Endothelial cell of umbilical vein (primary cell): ENCODE data around the gene SNAPC2. TPM values are rescaled to one million over a fixed set of nuclear protein-coding genes. Genes with fewer than 3 reads are reported as not detected.

Source experiments
- BruUV-seq: library from RNA; stranded (reverse); fragments of 400-500 nt; replicated peaks from 2 replicates; lab custom pipeline; 2021; lab: Mats Ljungman, UMichigan
- CTCF ChIA-PET: fragments of 300-600, 350-600 bp; sonication (Branson Sonifier 250); formaldehyde crosslinking; loops from one replicate; lab custom pipeline; 2021; ENCODE audit warnings: antibody characterized with exemption, inconsistent platforms; lab: Charles Lee
- POLR2A ChIA-PET: fragments of 300-600, 350-600 bp; sonication (Branson Sonifier 250); formaldehyde crosslinking; loops from one replicate; lab custom pipeline; 2021; ENCODE audit warnings: antibody characterized with exemption, inconsistent platforms; lab: Charles Lee
- DNase-seq: peaks from one replicate; pipeline ENCODE4 v3.0.0-alpha.2; 2011; ENCODE audit warnings: low read depth, low spot score
- FAIRE-seq: peaks from 2 replicates; lab custom pipeline; 2011; peaks lifted over from hg19 to GRCh38; lab: Jason Lieb, UNC
- H2AFZ ChIP-seq: 2 replicates; pipeline ENCODE4 v1.6.0; 2012; ENCODE audit warnings: low read depth, low read length, control low read depth, inconsistent platforms
- H3K27ac ChIP-seq: 2 replicates; pipeline ENCODE4 v1.5.1; 2011; ENCODE audit warnings: low read depth, mild to moderate bottlenecking, control low read depth, low read length, moderate library complexity; ENCODE audit not compliant: insufficient read depth
- H3K27me3 ChIP-seq, 2 experiments: 2 replicates each; pipeline versions ENCODE4 v1.6.0 to v1.6.1; 2011; ENCODE audit warnings: low read length in 2 of 2, mixed read lengths in 1 of 2; ENCODE audit not compliant: control insufficient read depth in 2 of 2, insufficient read depth in 2 of 2
- H3K36me3 ChIP-seq, 2 experiments: 2 replicates in 1 of 2; 3 replicates in 1 of 2; pipeline ENCODE4 v1.5.1; 2011; ENCODE audit warnings: low read length in 2 of 2, mild to moderate bottlenecking in 1 of 2, moderate library complexity in 1 of 2; ENCODE audit not compliant: control insufficient read depth in 2 of 2, insufficient read depth in 2 of 2; ENCODE audit errors: extremely low read depth in 1 of 2
- H3K4me1 ChIP-seq: 3 replicates; pipeline ENCODE4 v1.5.1; 2011; ENCODE audit warnings: mild to moderate bottlenecking, low read length; ENCODE audit not compliant: control insufficient read depth, insufficient read depth; ENCODE audit errors: extremely low read depth
- H3K4me2 ChIP-seq: 2 replicates; pipeline ENCODE4 v1.6.1; 2011; ENCODE audit warnings: low read length, control low read depth, mixed read lengths; ENCODE audit not compliant: insufficient read depth
- H3K4me3 ChIP-seq, 3 experiments: fragments of 200-600 bp in 1 of 3; sonication (generic), shearing (Covaris generic) in 1 of 3; replicated peaks in 1 of 3; 2 replicates each; pipeline ENCODE4 v1.5.1; 2011 to 2016; ENCODE audit warnings: control low read depth in 3 of 3, low read length in 3 of 3, mild to moderate bottlenecking in 2 of 3, inconsistent platforms in 1 of 3, low read depth in 1 of 3, moderate library complexity in 1 of 3; ENCODE audit not compliant: insufficient read depth in 1 of 3
- H3K79me2 ChIP-seq: 2 replicates; pipeline ENCODE4 v1.6.0; 2012; ENCODE audit warnings: low read length, inconsistent platforms; ENCODE audit not compliant: control insufficient read depth, insufficient read depth
- H3K9ac ChIP-seq: replicated peaks from 2 replicates; pipeline ENCODE3; 2011; ENCODE audit warnings: low read length, control low read depth; ENCODE audit not compliant: insufficient read depth; ENCODE audit errors: extremely low read depth
- H3K9me1 ChIP-seq: replicated peaks from 3 replicates; pipeline ENCODE4 v1.6.0; 2011; ENCODE audit warnings: mild to moderate bottlenecking, low read length; ENCODE audit not compliant: control insufficient read depth, insufficient read depth; ENCODE audit errors: extremely low read depth
- H3K9me3 ChIP-seq: replicated peaks from 2 replicates; pipeline ENCODE4 v1.5.1; 2012; ENCODE audit warnings: low read length, inconsistent platforms; ENCODE audit not compliant: control insufficient read depth, insufficient read depth
- H4K20me1 ChIP-seq: replicated peaks from 2 replicates; pipeline ENCODE3; 2011; ENCODE audit warnings: mild to moderate bottlenecking, low read length; ENCODE audit not compliant: control insufficient read depth, insufficient read depth; ENCODE audit errors: extremely low read depth
- EZH2 ChIP-seq: IDR thresholded peaks from 2 replicates; pipeline ENCODE4 v1.6.1; 2012; ENCODE audit warnings: borderline replicate concordance, low read depth, mild to moderate bottlenecking, moderate library complexity, low read length, inconsistent platforms; ENCODE audit not compliant: severe bottlenecking
- FOS ChIP-seq: IDR thresholded peaks from 2 replicates; pipeline ENCODE4 v1.6.1; 2011; ENCODE audit warnings: mild to moderate bottlenecking, low read length, moderate library complexity, borderline replicate concordance; ENCODE audit not compliant: insufficient read depth
- GATA2 ChIP-seq: IDR thresholded peaks from 2 replicates; pipeline ENCODE4 v1.7.0; 2011; ENCODE audit warnings: low read depth, mild to moderate bottlenecking, moderate library complexity, mixed read lengths, low read length; ENCODE audit not compliant: insufficient read length, insufficient read depth
- JUN ChIP-seq: IDR thresholded peaks from 2 replicates; pipeline ENCODE4 v1.6.1; 2011; ENCODE audit warnings: borderline replicate concordance, low read depth; ENCODE audit not compliant: insufficient read length, insufficient read depth
- MYC ChIP-seq: IDR thresholded peaks from one replicate; pipeline ENCODE4 v1.6.1; 2011; ENCODE audit warnings: mild to moderate bottlenecking, low read depth, low read length
- POLR2A ChIP-seq: IDR thresholded peaks from 2 replicates; pipeline ENCODE4 v1.6.1; 2012; ENCODE audit warnings: low read depth, mild to moderate bottlenecking, control low read depth, low read length
- POLR2AphosphoS5 ChIP-seq: IDR thresholded peaks from 2 replicates; pipeline ENCODE4 v1.6.1; 2012; ENCODE audit warnings: low read depth, mild to moderate bottlenecking, control low read depth, low read length, moderate library complexity; ENCODE audit not compliant: insufficient read depth
- dilution Hi-C: fragments of 300-500 bp; cut with MboI; formaldehyde crosslinking; loops from one replicate; pipeline ENCODE4 v1.15.0; 2019; ENCODE audit warnings: low sequenced_read_pairs; ENCODE audit not compliant: extremely low pct_ligation_motif_present
- intact Hi-C: fragments of 100-400 bp; cut with micrococcal nuclease; formaldehyde crosslinking; loops from one replicate; pipeline ENCODE4 v1.10.0; 2022
- polyA plus RNA-seq, 4 experiments: library from polyadenylated mRNA; depleted of rRNA in 3 of 4; stranded (reverse) in 3 of 4; unstranded in 1 of 4; fragments of >200 nt; gene quantifications; 2 replicates each; pipeline versions ENCODE4 v1.2.1 to v1.2.3, GENCODE V29; 2011 to 2012; ENCODE audit warnings: missing spikeins in 1 of 4
- total RNA-seq: library from RNA; stranded (reverse); gene quantifications from 2 replicates; pipeline ENCODE4 v1.2.3, GENCODE V29; 2021
- TF ChIP-seq, protein P1 (sequence below), 2 donors: IDR thresholded peaks; 1 replicate in 1 of 2; 2 replicates in 1 of 2; pipeline ENCODE4 v1.5.1; 2011; ENCODE audit warnings: low read length in 2 of 2, mild to moderate bottlenecking in 2 of 2, moderate library complexity in 2 of 2, control low read depth in 1 of 2, inconsistent platforms in 1 of 2, low read depth in 1 of 2; ENCODE audit not compliant: insufficient read depth in 1 of 2; ENCODE audit errors: extremely low read depth in 1 of 2
- TF ChIP-seq, protein P2 (sequence below): IDR thresholded peaks from 2 replicates; pipeline ENCODE4 v1.6.1; 2011; ENCODE audit not compliant: insufficient read depth, insufficient read length

The SNAPC2 gene
- total and polyA plus RNA-seq, 2 donors (not counting 3 experiments of a cell fraction or from before 2014, with no cell fraction given) = 23.7 to 25.8 TPM

GRCh38 chr19:7914598-7915045, 5.5 kb upstream of the SNAPC2 start, which contains the start of gene TGFBR3L:
Gene TGFBR3L, plus strand, starts transcription at chr19:7914830.
- Histone ChIP-seq H3K27me3 (peaks cover 18 to 31% of the 10 kb centered on the region in 2 experiments), H2AFZ (no peak within 1 kb of the TSS), H3K4me2 (no peak within 1 kb of the TSS), H3K4me3 (no peak within 1 kb of the TSS), H3K9me3 (no peaks in the 10 kb centered on the region), H4K20me1 (no peaks in the 10 kb centered on the region), H3K79me2 (no peaks in the 10 kb centered on the region), H3K4me1 (peaks cover 7% of the 10 kb centered on the region), H3K27ac (no peak within 1 kb of the TSS), H3K36me3 (peaks cover 0 to 20% of the 10 kb centered on the region in 2 experiments), H3K9me1 (no peaks in the 10 kb centered on the region), H3K9ac (no peak within 1 kb of the TSS)
- dilution Hi-C loops = no loop called here
- BruUV-seq = no TSS peak
- ChIA-PET POLR2A (no interaction called here), CTCF (no interaction called here)
- TF ChIP-seq, protein P1, sequence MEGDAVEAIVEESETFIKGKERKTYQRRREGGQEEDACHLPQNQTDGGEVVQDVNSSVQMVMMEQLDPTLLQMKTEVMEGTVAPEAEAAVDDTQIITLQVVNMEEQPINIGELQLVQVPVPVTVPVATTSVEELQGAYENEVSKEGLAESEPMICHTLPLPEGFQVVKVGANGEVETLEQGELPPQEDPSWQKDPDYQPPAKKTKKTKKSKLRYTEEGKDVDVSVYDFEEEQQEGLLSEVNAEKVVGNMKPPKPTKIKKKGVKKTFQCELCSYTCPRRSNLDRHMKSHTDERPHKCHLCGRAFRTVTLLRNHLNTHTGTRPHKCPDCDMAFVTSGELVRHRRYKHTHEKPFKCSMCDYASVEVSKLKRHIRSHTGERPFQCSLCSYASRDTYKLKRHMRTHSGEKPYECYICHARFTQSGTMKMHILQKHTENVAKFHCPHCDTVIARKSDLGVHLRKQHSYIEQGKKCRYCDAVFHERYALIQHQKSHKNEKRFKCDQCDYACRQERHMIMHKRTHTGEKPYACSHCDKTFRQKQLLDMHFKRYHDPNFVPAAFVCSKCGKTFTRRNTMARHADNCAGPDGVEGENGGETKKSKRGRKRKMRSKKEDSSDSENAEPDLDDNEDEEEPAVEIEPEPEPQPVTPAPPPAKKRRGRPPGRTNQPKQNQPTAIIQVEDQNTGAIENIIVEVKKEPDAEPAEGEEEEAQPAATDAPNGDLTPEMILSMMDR (IDR thresholded peaks at IDR 0.05; ENCODE audit: extremely low read depth in 1 of 2, insufficient read depth in 1 of 2, low read depth in 1 of 2, low read length in 2 of 2) = no peak
- no peak for TF ChIP-seq POLR2AphosphoS5
- TF ChIP-seq, protein P2, sequence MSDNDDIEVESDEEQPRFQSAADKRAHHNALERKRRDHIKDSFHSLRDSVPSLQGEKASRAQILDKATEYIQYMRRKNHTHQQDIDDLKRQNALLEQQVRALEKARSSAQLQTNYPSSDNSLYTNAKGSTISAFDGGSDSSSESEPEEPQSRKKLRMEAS = no peak
- no peak for TF ChIP-seq EZH2
- TF ChIP-seq JUN = no peak
- no peak for TF ChIP-seq FOS
- TF ChIP-seq POLR2A = no peak
- TF ChIP-seq MYC = no peak
- no peak for TF ChIP-seq GATA2
- DNase-seq (no peak), FAIRE-seq (no peak)
- intact Hi-C loops = no loop called here
